ENCODE results near the gene KITLG.

- TF ChIP-seq, protein P1, sequence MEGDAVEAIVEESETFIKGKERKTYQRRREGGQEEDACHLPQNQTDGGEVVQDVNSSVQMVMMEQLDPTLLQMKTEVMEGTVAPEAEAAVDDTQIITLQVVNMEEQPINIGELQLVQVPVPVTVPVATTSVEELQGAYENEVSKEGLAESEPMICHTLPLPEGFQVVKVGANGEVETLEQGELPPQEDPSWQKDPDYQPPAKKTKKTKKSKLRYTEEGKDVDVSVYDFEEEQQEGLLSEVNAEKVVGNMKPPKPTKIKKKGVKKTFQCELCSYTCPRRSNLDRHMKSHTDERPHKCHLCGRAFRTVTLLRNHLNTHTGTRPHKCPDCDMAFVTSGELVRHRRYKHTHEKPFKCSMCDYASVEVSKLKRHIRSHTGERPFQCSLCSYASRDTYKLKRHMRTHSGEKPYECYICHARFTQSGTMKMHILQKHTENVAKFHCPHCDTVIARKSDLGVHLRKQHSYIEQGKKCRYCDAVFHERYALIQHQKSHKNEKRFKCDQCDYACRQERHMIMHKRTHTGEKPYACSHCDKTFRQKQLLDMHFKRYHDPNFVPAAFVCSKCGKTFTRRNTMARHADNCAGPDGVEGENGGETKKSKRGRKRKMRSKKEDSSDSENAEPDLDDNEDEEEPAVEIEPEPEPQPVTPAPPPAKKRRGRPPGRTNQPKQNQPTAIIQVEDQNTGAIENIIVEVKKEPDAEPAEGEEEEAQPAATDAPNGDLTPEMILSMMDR (IDR thresholded peaks at IDR 0.05), result no peak
- TF ChIP-seq POLR2A (IDR thresholded peaks at IDR 0.05; ENCODE audit: low read length), result no peak
- TF ChIP-seq EP300 (IDR thresholded peaks at IDR 0.05), result no peak
- TF ChIP-seq, protein P2, sequence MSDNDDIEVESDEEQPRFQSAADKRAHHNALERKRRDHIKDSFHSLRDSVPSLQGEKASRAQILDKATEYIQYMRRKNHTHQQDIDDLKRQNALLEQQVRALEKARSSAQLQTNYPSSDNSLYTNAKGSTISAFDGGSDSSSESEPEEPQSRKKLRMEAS (IDR thresholded peaks at IDR 0.05), result no peak
- no peak for TF ChIP-seq BHLHE40 (IDR thresholded peaks at IDR 0.05; ENCODE audit: low read depth, low read length)
Measured at GRCh38 chr12:88549929-88550328, 30.3 kb downstream of the KITLG start.
